Neural progenitor cell (in vitro differentiated cells): ENCODE results near the gene S100G.

Source experiments
- CTCF ChIP-seq: fragments of 200-600 bp; sonication (generic); IDR thresholded peaks from 2 replicates; pipeline ENCODE4 v1.5.1; 2017; ENCODE audit warnings: antibody characterized with exemption, mild to moderate bottlenecking
- EZH2 ChIP-seq: fragments of 200-600 bp; sonication (generic); IDR thresholded peaks from 2 replicates; pipeline ENCODE4 v1.6.1; 2017; ENCODE audit warnings: antibody characterized with exemption, mild to moderate bottlenecking, moderate library complexity

DNA sequence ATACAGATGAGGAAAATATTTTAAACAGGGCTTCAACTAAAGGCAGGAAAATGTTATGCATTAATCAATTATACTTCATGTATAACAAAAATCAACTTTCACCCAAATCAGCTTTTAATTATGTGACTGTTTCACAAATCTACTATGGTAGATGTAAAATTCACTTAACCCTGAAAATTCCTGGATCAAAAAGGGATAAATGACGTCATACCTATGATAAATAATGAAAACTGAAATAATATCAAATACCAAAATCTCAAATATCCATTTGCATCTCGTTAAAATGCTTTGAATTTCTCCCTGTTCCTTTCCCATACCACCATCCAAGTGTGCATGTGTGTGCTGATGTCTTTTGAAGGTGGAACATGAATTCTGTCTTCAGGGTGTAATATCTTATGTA lies 11.5 kb downstream of the S100G start:
- TF ChIP-seq EZH2 (no peak), CTCF (no peak)
